WTC11 (cell line): Measurements from ENCODE around the gene VCL.

ENCODE experiments used
- NR3C1 ChIP-seq: sonication (generic); formaldehyde crosslinking; conservative IDR thresholded peaks from 2 replicates; pipeline ENCODE4 v1.8.1; 2023; ENCODE audit warnings: low read depth, mild to moderate bottlenecking, missing genetic modification reagents
- SMAD4 ChIP-seq: sonication (generic); formaldehyde crosslinking; IDR thresholded peaks from 2 replicates; pipeline ENCODE4 v1.8.0; 2022; ENCODE audit warnings: mild to moderate bottlenecking, missing genetic modification reagents
- SOX15 ChIP-seq: fragments of 250-450 bp; sonication (Bioruptor Pico); IDR thresholded peaks from 2 replicates; pipeline ENCODE4 v1.9.0; 2021; ENCODE audit warnings: mild to moderate bottlenecking
- SP1 ChIP-seq: sonication (generic); formaldehyde crosslinking; conservative IDR thresholded peaks from 2 replicates; pipeline ENCODE4 v1.8.1; 2022; ENCODE audit warnings: missing genetic modification reagents
- TEAD1 ChIP-seq: sonication (generic); formaldehyde crosslinking; IDR thresholded peaks from 2 replicates; pipeline ENCODE4 v1.8.0; 2022; ENCODE audit warnings: mild to moderate bottlenecking, missing genetic modification reagents
- TF ChIP-seq, protein P1 (sequence below): sonication (generic); formaldehyde crosslinking; IDR thresholded peaks from 2 replicates; pipeline ENCODE4 v1.8.1; 2022; ENCODE audit warnings: low read depth, mild to moderate bottlenecking, moderate library complexity, missing genetic modification reagents, borderline replicate concordance
- TF ChIP-seq, protein P2 (sequence below): sonication (generic); formaldehyde crosslinking; IDR thresholded peaks from 2 replicates; pipeline ENCODE4 v1.8.1; 2023; ENCODE audit warnings: mild to moderate bottlenecking, missing genetic modification reagents
- TF ChIP-seq, protein P3 (sequence below): fragments of 200-600 bp; IDR thresholded peaks from 2 replicates; pipeline ENCODE4 v1.8.0; 2022; ENCODE audit warnings: antibody characterized with exemption
- TF ChIP-seq, protein P4 (sequence below): sonication (generic); formaldehyde crosslinking; conservative IDR thresholded peaks from 2 replicates; pipeline ENCODE4 v1.8.1; 2022; ENCODE audit warnings: mild to moderate bottlenecking, missing genetic modification reagents
- TF ChIP-seq, protein P5 (sequence below): sonication (generic); formaldehyde crosslinking; IDR thresholded peaks from 2 replicates; pipeline ENCODE4 v1.8.1; 2023; ENCODE audit warnings: mild to moderate bottlenecking, missing genetic modification reagents, moderate library complexity
- TF ChIP-seq, protein P6 (sequence below): sonication (generic); formaldehyde crosslinking; IDR thresholded peaks from 2 replicates; pipeline ENCODE4 v1.8.0; 2022; ENCODE audit warnings: mild to moderate bottlenecking, missing genetic modification reagents

DNA sequence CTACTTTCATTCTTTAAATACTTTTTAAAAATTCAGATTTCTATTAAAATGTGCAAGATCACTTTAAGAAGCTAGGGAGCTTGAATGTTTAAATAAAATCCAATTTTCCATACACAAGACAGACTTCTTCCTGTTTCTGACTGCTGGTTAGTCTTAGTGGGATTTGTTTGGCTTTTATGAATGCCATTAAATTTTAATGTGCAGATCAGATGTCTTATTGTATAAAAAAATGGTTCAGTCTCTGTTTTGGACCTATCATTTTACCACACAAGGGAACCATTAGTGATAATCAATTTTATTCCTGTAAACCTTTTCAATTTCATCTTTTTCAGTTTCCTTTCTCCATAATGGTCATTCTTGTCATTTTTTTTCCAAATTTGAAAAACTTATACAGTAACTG is 63.2 kb downstream of the VCL start:
- TF ChIP-seq, protein P1, sequence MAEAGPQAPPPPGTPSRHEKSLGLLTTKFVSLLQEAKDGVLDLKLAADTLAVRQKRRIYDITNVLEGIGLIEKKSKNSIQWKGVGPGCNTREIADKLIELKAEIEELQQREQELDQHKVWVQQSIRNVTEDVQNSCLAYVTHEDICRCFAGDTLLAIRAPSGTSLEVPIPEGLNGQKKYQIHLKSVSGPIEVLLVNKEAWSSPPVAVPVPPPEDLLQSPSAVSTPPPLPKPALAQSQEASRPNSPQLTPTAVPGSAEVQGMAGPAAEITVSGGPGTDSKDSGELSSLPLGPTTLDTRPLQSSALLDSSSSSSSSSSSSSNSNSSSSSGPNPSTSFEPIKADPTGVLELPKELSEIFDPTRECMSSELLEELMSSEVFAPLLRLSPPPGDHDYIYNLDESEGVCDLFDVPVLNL: no peak
- TF ChIP-seq, protein P2, sequence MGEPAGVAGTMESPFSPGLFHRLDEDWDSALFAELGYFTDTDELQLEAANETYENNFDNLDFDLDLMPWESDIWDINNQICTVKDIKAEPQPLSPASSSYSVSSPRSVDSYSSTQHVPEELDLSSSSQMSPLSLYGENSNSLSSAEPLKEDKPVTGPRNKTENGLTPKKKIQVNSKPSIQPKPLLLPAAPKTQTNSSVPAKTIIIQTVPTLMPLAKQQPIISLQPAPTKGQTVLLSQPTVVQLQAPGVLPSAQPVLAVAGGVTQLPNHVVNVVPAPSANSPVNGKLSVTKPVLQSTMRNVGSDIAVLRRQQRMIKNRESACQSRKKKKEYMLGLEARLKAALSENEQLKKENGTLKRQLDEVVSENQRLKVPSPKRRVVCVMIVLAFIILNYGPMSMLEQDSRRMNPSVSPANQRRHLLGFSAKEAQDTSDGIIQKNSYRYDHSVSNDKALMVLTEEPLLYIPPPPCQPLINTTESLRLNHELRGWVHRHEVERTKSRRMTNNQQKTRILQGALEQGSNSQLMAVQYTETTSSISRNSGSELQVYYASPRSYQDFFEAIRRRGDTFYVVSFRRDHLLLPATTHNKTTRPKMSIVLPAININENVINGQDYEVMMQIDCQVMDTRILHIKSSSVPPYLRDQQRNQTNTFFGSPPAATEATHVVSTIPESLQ (CRISPR knock-in tag): no peak
- TF ChIP-seq, protein P3, sequence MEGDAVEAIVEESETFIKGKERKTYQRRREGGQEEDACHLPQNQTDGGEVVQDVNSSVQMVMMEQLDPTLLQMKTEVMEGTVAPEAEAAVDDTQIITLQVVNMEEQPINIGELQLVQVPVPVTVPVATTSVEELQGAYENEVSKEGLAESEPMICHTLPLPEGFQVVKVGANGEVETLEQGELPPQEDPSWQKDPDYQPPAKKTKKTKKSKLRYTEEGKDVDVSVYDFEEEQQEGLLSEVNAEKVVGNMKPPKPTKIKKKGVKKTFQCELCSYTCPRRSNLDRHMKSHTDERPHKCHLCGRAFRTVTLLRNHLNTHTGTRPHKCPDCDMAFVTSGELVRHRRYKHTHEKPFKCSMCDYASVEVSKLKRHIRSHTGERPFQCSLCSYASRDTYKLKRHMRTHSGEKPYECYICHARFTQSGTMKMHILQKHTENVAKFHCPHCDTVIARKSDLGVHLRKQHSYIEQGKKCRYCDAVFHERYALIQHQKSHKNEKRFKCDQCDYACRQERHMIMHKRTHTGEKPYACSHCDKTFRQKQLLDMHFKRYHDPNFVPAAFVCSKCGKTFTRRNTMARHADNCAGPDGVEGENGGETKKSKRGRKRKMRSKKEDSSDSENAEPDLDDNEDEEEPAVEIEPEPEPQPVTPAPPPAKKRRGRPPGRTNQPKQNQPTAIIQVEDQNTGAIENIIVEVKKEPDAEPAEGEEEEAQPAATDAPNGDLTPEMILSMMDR: no peak
- TF ChIP-seq SMAD4 (CRISPR knock-in tag) (no peak), SP1 (no peak), TEAD1 (no peak), SOX15 (CRISPR knock-in tag) (no peak), NR3C1 (CRISPR knock-in tag) (no peak)
- TF ChIP-seq, protein P4, sequence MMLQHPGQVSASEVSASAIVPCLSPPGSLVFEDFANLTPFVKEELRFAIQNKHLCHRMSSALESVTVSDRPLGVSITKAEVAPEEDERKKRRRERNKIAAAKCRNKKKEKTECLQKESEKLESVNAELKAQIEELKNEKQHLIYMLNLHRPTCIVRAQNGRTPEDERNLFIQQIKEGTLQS (CRISPR knock-in tag): no peak
- TF ChIP-seq, protein P5, sequence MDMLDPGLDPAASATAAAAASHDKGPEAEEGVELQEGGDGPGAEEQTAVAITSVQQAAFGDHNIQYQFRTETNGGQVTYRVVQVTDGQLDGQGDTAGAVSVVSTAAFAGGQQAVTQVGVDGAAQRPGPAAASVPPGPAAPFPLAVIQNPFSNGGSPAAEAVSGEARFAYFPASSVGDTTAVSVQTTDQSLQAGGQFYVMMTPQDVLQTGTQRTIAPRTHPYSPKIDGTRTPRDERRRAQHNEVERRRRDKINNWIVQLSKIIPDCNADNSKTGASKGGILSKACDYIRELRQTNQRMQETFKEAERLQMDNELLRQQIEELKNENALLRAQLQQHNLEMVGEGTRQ (CRISPR knock-in tag): no peak
- TF ChIP-seq, protein P6, sequence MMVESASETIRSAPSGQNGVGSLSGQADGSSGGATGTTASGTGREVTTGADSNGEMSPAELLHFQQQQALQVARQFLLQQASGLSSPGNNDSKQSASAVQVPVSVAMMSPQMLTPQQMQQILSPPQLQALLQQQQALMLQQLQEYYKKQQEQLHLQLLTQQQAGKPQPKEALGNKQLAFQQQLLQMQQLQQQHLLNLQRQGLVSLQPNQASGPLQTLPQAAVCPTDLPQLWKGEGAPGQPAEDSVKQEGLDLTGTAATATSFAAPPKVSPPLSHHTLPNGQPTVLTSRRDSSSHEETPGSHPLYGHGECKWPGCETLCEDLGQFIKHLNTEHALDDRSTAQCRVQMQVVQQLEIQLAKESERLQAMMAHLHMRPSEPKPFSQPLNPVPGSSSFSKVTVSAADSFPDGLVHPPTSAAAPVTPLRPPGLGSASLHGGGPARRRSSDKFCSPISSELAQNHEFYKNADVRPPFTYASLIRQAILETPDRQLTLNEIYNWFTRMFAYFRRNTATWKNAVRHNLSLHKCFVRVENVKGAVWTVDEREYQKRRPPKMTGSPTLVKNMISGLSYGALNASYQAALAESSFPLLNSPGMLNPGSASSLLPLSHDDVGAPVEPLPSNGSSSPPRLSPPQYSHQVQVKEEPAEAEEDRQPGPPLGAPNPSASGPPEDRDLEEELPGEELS: no peak
